Stomach (tissue), 4 donors: Measurements from ENCODE around the gene CHST11.

Experiments
- EP300 ChIP-seq: sonication (generic); formaldehyde crosslinking; IDR thresholded peaks from one replicate; pipeline ENCODE4 v1.6.1; 2017; ENCODE audit warnings: antibody characterized with exemption
- POLR2A ChIP-seq, 4 donors: fragments of 450-650 bp; IDR thresholded peaks; one replicate each; pipeline ENCODE4 v1.6.1; 2016; ENCODE audit warnings: antibody characterized with exemption in 4 of 4, control low read depth in 2 of 4, mild to moderate bottlenecking in 1 of 4, moderate library complexity in 1 of 4
- POLR2AphosphoS5 ChIP-seq, 3 donors: sonication (generic); formaldehyde crosslinking; IDR thresholded peaks; one replicate each; pipeline ENCODE4 v1.6.1; 2016; ENCODE audit warnings: antibody characterized with exemption in 3 of 3
- TF ChIP-seq, protein P1 (sequence below), 7 experiments: fragments of 450-650 bp in 4 of 7; fragments of 200-600 bp in 3 of 7; sonication (generic) in 3 of 7; IDR thresholded peaks; one replicate each; pipeline ENCODE4 v1.5.1; 2016 to 2019; ENCODE audit warnings: antibody characterized with exemption in 7 of 7, control low read depth in 2 of 7, mild to moderate bottlenecking in 1 of 7

DNA sequence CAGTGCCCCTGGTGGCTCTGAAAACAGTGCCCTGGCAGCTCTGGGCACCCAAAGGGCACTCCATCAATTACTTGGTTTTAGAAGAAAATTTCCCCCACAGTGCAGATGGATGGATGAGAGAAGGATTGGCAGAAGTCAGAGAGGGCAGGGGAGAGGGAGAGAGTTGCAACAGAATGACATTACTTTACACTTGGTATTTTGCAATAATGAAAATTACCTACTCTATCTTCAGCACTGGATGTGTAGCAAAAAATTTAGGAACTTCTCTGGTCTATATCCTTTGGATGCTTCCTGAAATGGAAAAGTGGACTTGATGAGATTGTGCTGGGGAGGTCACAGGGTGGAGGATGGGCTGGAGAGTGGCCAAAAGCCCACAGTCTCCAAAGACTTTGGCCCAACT, 193.2 kb downstream of the CHST11 start:
- TF ChIP-seq POLR2AphosphoS5 (IDR thresholded peaks at IDR 0.05) (no peak), POLR2A (IDR thresholded peaks at IDR 0.05) (no peak), EP300 (no peak)
- TF ChIP-seq, protein P1, sequence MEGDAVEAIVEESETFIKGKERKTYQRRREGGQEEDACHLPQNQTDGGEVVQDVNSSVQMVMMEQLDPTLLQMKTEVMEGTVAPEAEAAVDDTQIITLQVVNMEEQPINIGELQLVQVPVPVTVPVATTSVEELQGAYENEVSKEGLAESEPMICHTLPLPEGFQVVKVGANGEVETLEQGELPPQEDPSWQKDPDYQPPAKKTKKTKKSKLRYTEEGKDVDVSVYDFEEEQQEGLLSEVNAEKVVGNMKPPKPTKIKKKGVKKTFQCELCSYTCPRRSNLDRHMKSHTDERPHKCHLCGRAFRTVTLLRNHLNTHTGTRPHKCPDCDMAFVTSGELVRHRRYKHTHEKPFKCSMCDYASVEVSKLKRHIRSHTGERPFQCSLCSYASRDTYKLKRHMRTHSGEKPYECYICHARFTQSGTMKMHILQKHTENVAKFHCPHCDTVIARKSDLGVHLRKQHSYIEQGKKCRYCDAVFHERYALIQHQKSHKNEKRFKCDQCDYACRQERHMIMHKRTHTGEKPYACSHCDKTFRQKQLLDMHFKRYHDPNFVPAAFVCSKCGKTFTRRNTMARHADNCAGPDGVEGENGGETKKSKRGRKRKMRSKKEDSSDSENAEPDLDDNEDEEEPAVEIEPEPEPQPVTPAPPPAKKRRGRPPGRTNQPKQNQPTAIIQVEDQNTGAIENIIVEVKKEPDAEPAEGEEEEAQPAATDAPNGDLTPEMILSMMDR (IDR thresholded peaks at IDR 0.05) = no peak
